NCI-H187 treated with DMSO at 0.1 percent for 48 hours (cell line): ENCODE data around the gene PTX4.
A peak's percentile ranks its signal among the peaks of the same experiment; 100 is the strongest.
"Not testable (repeated sequence)": the region's sequence is repeated elsewhere in the genome, so short reads cannot be mapped to it uniquely, and the experiment has no call there.

ENCODE experiments used
- DNase-seq: peaks from one replicate; lab custom pipeline; 2025; lab: John Stamatoyannopoulos, UW

Gene PTX4

GRCh38 chr16:1481906-1482835 lies 6.6 kb downstream of the PTX4 start:
- DNase-seq: no peak

GRCh38 chr16:1478937-1479336 lies 9.8 kb downstream of the PTX4 start:
- DNase-seq: not testable (repeated sequence)

- DNase-seq: no peak
Measured at GRCh38 chr16:1477033-1477432, 11.7 kb downstream of the PTX4 start.

- DNase-seq: no peak
Measured at GRCh38 chr16:1475552-1476114, 13.1 kb downstream of the PTX4 start.

GRCh38 chr16:1474796-1475551 lies 13.8 kb downstream of the PTX4 start, which contains the start of gene CLCN7:
Gene CLCN7, minus strand, starts transcription at chr16:1475028. Its CDS starts 54 bp downstream, at chr16:1474974.
- peak; percentile 15 for DNase-seq

- DNase-seq: no peak
Measured at GRCh38 chr16:1474082-1474795, 14.5 kb downstream of the PTX4 start.

GRCh38 chr16:1472974-1473373 lies 15.8 kb downstream of the PTX4 start:
- no peak for DNase-seq

- no peak for DNase-seq
Measured at GRCh38 chr16:1471569-1472194, 17.1 kb downstream of the PTX4 start.

- no peak for DNase-seq
Measured at GRCh38 chr16:1470481-1471251, 18.1 kb downstream of the PTX4 start.

- no peak for DNase-seq
Measured at GRCh38 chr16:1469693-1470201, 19.0 kb downstream of the PTX4 start.

- not testable (repeated sequence) for DNase-seq
Measured at GRCh38 chr16:1469141-1469540, 19.6 kb downstream of the PTX4 start.

- no peak for DNase-seq
Measured at GRCh38 chr16:1468426-1468810, 20.3 kb downstream of the PTX4 start.

GRCh38 chr16:1466968-1467521 lies 21.7 kb downstream of the PTX4 start:
- DNase-seq: no peak

GRCh38 chr16:1466054-1466453 lies 22.7 kb downstream of the PTX4 start:
- DNase-seq: no peak

GRCh38 chr16:1465567-1465915 lies 23.2 kb downstream of the PTX4 start:
- DNase-seq: no peak

- no peak for DNase-seq
Measured at GRCh38 chr16:1464894-1465566, 23.7 kb downstream of the PTX4 start.

GRCh38 chr16:1464196-1464893 lies 24.4 kb downstream of the PTX4 start:
- no peak for DNase-seq

GRCh38 chr16:1461146-1461545 lies 27.6 kb downstream of the PTX4 start:
- DNase-seq: no peak

- DNase-seq: no peak
Measured at GRCh38 chr16:1460602-1461138, 28.1 kb downstream of the PTX4 start.
